Endothelial cell of umbilical vein (primary cell): ENCODE measurements around the gene PNMA1.

Source experiments
- EZH2 ChIP-seq: IDR thresholded peaks from 2 replicates; pipeline ENCODE4 v1.6.1; 2012; ENCODE audit warnings: borderline replicate concordance, low read depth, mild to moderate bottlenecking, moderate library complexity, low read length, inconsistent platforms; ENCODE audit not compliant: severe bottlenecking
- FOS ChIP-seq: IDR thresholded peaks from 2 replicates; pipeline ENCODE4 v1.6.1; 2011; ENCODE audit warnings: mild to moderate bottlenecking, low read length, moderate library complexity, borderline replicate concordance; ENCODE audit not compliant: insufficient read depth
- JUN ChIP-seq: IDR thresholded peaks from 2 replicates; pipeline ENCODE4 v1.6.1; 2011; ENCODE audit warnings: borderline replicate concordance, low read depth; ENCODE audit not compliant: insufficient read length, insufficient read depth
- MYC ChIP-seq: IDR thresholded peaks from one replicate; pipeline ENCODE4 v1.6.1; 2011; ENCODE audit warnings: mild to moderate bottlenecking, low read depth, low read length
- POLR2A ChIP-seq: IDR thresholded peaks from 2 replicates; pipeline ENCODE4 v1.6.1; 2012; ENCODE audit warnings: low read depth, mild to moderate bottlenecking, control low read depth, low read length
- POLR2AphosphoS5 ChIP-seq: IDR thresholded peaks from 2 replicates; pipeline ENCODE4 v1.6.1; 2012; ENCODE audit warnings: low read depth, mild to moderate bottlenecking, control low read depth, low read length, moderate library complexity; ENCODE audit not compliant: insufficient read depth
- TF ChIP-seq, protein P1 (sequence below), 2 donors: IDR thresholded peaks; 1 replicate in 1 of 2; 2 replicates in 1 of 2; pipeline ENCODE4 v1.5.1; 2011; ENCODE audit warnings: low read length in 2 of 2, mild to moderate bottlenecking in 2 of 2, moderate library complexity in 2 of 2, control low read depth in 1 of 2, inconsistent platforms in 1 of 2, low read depth in 1 of 2; ENCODE audit not compliant: insufficient read depth in 1 of 2; ENCODE audit errors: extremely low read depth in 1 of 2

DNA sequence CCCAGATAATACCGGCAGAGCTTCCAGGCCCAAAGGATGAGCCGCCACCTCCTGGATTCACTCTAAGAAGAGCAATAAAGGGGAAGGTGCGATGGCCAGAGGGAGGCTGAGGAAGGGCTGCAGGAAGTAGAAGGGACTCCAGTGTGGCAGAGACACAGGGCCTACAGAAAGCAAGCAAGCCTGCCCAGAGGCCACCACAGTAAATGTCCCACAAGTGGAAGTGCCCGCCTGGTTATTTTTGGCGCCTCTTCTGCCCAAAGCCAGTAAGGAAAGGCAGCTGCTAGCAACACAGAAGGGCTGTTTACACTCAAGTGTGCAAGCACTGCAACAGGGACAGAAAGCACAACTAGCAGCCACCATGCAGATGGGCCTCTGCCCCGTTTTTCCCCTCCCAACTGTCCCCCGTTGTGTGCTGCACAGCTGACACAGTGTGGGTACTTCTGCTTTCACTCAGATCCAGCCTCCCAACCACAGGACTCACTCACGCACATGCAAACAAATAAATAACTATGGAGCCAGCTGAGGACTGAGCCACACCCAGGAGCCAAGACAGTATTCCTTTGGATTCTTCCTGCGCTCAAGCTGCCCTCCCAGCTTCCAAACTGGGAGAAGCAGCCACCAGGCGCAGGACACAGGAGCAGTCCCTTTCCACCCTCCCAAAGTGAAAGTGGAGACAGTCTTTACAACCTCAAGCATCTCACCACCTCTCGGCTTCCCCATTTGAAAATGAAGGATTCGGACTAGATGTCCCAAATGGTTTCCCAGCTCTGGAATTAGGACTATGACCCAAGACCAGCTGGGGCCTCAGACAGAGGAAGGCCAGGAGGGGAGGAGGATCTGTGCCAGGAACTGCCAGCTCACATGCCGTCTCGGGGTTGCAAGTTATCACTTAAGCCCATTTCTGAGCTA is 40.0 kb upstream of the PNMA1 start:
- TF ChIP-seq, protein P1, sequence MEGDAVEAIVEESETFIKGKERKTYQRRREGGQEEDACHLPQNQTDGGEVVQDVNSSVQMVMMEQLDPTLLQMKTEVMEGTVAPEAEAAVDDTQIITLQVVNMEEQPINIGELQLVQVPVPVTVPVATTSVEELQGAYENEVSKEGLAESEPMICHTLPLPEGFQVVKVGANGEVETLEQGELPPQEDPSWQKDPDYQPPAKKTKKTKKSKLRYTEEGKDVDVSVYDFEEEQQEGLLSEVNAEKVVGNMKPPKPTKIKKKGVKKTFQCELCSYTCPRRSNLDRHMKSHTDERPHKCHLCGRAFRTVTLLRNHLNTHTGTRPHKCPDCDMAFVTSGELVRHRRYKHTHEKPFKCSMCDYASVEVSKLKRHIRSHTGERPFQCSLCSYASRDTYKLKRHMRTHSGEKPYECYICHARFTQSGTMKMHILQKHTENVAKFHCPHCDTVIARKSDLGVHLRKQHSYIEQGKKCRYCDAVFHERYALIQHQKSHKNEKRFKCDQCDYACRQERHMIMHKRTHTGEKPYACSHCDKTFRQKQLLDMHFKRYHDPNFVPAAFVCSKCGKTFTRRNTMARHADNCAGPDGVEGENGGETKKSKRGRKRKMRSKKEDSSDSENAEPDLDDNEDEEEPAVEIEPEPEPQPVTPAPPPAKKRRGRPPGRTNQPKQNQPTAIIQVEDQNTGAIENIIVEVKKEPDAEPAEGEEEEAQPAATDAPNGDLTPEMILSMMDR (IDR thresholded peaks at IDR 0.05; ENCODE audit: extremely low read depth in 1 of 2, insufficient read depth in 1 of 2, low read depth in 1 of 2, low read length in 2 of 2), result no peak
- TF ChIP-seq POLR2A (no peak), POLR2AphosphoS5 (no peak), MYC (no peak), EZH2 (no peak), FOS (no peak), JUN (no peak)
